GM12873 (cell line): ENCODE measurements around the gene SAE1.

Experiments used
- CTCF ChIP-seq: IDR thresholded peaks from 2 replicates; pipeline ENCODE4 v1.5.1; 2012; ENCODE audit warnings: low read depth, mild to moderate bottlenecking, moderate library complexity, low read length, control low read depth; ENCODE audit not compliant: insufficient read depth; ENCODE audit errors: missing control alignments

The SAE1 gene

GRCh38 chr19:47146920-47147319, 16.3 kb downstream of the SAE1 start:
- TF ChIP-seq CTCF: no peak

- TF ChIP-seq CTCF: no peak
These were observed 21.0 kb downstream of the SAE1 start for GRCh38 chr19:47151627-47152026.

- no peak for TF ChIP-seq CTCF
These were observed 21.6 kb downstream of the SAE1 start for GRCh38 chr19:47152205-47152604.

- no peak for TF ChIP-seq CTCF
These were observed 22.0 kb downstream of the SAE1 start for GRCh38 chr19:47152632-47153031.

GRCh38 chr19:47153266-47153665, 22.6 kb downstream of the SAE1 start:
- no peak for TF ChIP-seq CTCF

GRCh38 chr19:47155148-47155547, 24.5 kb downstream of the SAE1 start:
- no peak for TF ChIP-seq CTCF

- no peak for TF ChIP-seq CTCF
These were observed 26.3 kb downstream of the SAE1 start for GRCh38 chr19:47156861-47157430.
